Measurements from ENCODE around the gene ADK.

The ADK gene

GRCh38 chr10:74624501-74624900, 473.5 kb downstream of the ADK start:
- DNase-seq = no peak

GRCh38 chr10:74628136-74628535, 477.1 kb downstream of the ADK start:
- DNase-seq = no peak

GRCh38 chr10:74634995-74635536, 484.0 kb downstream of the ADK start:
- DNase-seq = no peak

- no peak for DNase-seq
Measured at GRCh38 chr10:74635655-74636054, 484.6 kb downstream of the ADK start.

GRCh38 chr10:74637685-74638084, 486.7 kb downstream of the ADK start:
- DNase-seq = no peak

- DNase-seq = no peak
Measured at GRCh38 chr10:74640134-74640921, 489.3 kb downstream of the ADK start.

GRCh38 chr10:74641659-74642058, 490.6 kb downstream of the ADK start:
- no peak for DNase-seq

- no peak for DNase-seq
Measured at GRCh38 chr10:74642901-74643595, 492.0 kb downstream of the ADK start.

GRCh38 chr10:74643596-74643975, 492.6 kb downstream of the ADK start:
- DNase-seq = no peak

GRCh38 chr10:74644738-74645137, 493.7 kb downstream of the ADK start:
- DNase-seq = no peak

- no peak for DNase-seq
Measured at GRCh38 chr10:74645692-74646091, 494.7 kb downstream of the ADK start.

- DNase-seq = no peak
Measured at GRCh38 chr10:74650613-74651012, 499.6 kb downstream of the ADK start.

GRCh38 chr10:74651565-74651964, 500.5 kb downstream of the ADK start:
- no peak for DNase-seq

GRCh38 chr10:74652664-74653063, 501.6 kb downstream of the ADK start:
- no peak for DNase-seq

- no peak for DNase-seq
Measured at GRCh38 chr10:74658511-74658910, 507.5 kb downstream of the ADK start.

- DNase-seq = no peak
Measured at GRCh38 chr10:74662635-74663034, 511.6 kb downstream of the ADK start.

- DNase-seq = no peak
Measured at GRCh38 chr10:74669210-74669609, 518.2 kb downstream of the ADK start.

GRCh38 chr10:74671716-74672115, 520.7 kb downstream of the ADK start:
- DNase-seq = no peak

- no peak for DNase-seq
Measured at GRCh38 chr10:74672430-74673165, 521.6 kb downstream of the ADK start.

- DNase-seq = no peak
Measured at GRCh38 chr10:74674927-74675326, 523.9 kb downstream of the ADK start.

- no peak for DNase-seq
Measured at GRCh38 chr10:74675484-74675883, 524.5 kb downstream of the ADK start.

GRCh38 chr10:74677951-74678350, 526.9 kb downstream of the ADK start:
- DNase-seq = no peak

Measured in C1 segment of cervical spinal cord (tissue), 14 donors.